Esophagus squamous epithelium (tissue), 5 donors: ENCODE data around the gene WDR1. TPM values are rescaled to one million over a fixed set of nuclear protein-coding genes. Genes with fewer than 3 reads are reported as not detected.
A peak's percentile ranks its signal among the peaks of the same experiment; 100 is the strongest.

Experiments used
- DNase-seq: peaks from one replicate; lab custom pipeline; 2025; lab: John Stamatoyannopoulos, UW
- H3K27ac ChIP-seq, 4 donors: fragments of 200-600 bp; sonication (generic); one replicate each; pipeline ENCODE4 v1.5.1; 2016 to 2019; ENCODE audit warnings: mild to moderate bottlenecking in 1 of 4
- H3K27me3 ChIP-seq, 4 donors: fragments of 200-600 bp; sonication (generic); 1 replicate in 3 of 4; 2 replicates in 1 of 4; pipeline versions ENCODE4 v1.5.1 to v1.6.0; 2017 to 2021; ENCODE audit warnings: antibody characterized with exemption in 1 of 4
- H3K36me3 ChIP-seq, 3 donors: fragments of 200-600 bp; sonication (generic); one replicate each; pipeline ENCODE4 v1.5.1; 2016 to 2019
- H3K4me1 ChIP-seq, 3 donors: fragments of 200-600 bp; sonication (generic); one replicate each; pipeline ENCODE4 v1.5.1; 2017 to 2019
- H3K4me3 ChIP-seq, 4 donors: fragments of 200-600 bp; sonication (generic); 1 replicate in 3 of 4; 2 replicates in 1 of 4; pipeline ENCODE4 v1.5.1; 2016 to 2019; ENCODE audit warnings: mild to moderate bottlenecking in 2 of 4, moderate library complexity in 1 of 4
- H3K9me3 ChIP-seq, 3 donors: fragments of 200-600 bp; sonication (generic); one replicate each; pipeline ENCODE4 v1.5.1; 2016 to 2019
- CTCF ChIP-seq, 6 experiments: fragments of 450-650 bp in 4 of 6; fragments of 200-600 bp in 2 of 6; sonication (generic) in 2 of 6; IDR thresholded peaks; one replicate each; pipeline ENCODE4 v1.5.1; 2016 to 2019; ENCODE audit warnings: antibody characterized with exemption in 6 of 6, mild to moderate bottlenecking in 4 of 6, moderate library complexity in 4 of 6
- POLR2A ChIP-seq, 4 donors: fragments of 450-650 bp; IDR thresholded peaks; one replicate each; pipeline ENCODE4 v1.6.1; 2017; ENCODE audit warnings: antibody characterized with exemption in 4 of 4, mild to moderate bottlenecking in 4 of 4, moderate library complexity in 3 of 4
- whole genome bisulfite sequencing, 2 donors: methylation state at CpG; one replicate each; pipeline ENCODE4 v1.1.5; 2018; 5-methylcytosine and 5-hydroxymethylcytosine counted together
- intact Hi-C: fragments of 100-400 bp; cut with DNase I; formaldehyde crosslinking; loops from one replicate; pipeline ENCODE4 v1.15.0; 2022
- total RNA-seq, 4 donors: library from RNA; depleted of rRNA; stranded (reverse); fragments of >200 nt; gene quantifications; one replicate each; pipeline ENCODE4 v1.1.0, GENCODE V29; 2016
- donor health status: DM: yes; HTN: yes; CAD: no.

Gene WDR1
- total RNA-seq, 4 donors from 2014 or later = 131 to 203 (median 171) TPM

GRCh38 chr4:10069075-10069642, 47.4 kb downstream of the WDR1 start:
- Histone ChIP-seq H3K9me3 (no peaks in the 10 kb centered on the region), H3K4me3 (no peak overlapping the region), H3K27ac (no peak overlapping the region), H3K36me3 (peaks cover 0 to 51% (median 0%) of the 10 kb centered on the region in 3 donors), H3K27me3 (no peaks in the 10 kb centered on the region), H3K4me1 (peaks cover 2% of the 10 kb centered on the region in 3 donors)
- no peak for DNase-seq
- 84 to 89% methylated on average over 9 to 12 of the region's 12 CpGs for WGBS, 2 donors
- intact Hi-C loops = no loop called here
- TF ChIP-seq POLR2A (IDR thresholded peaks at IDR 0.05) = no peak
- TF ChIP-seq CTCF (IDR thresholded peaks at IDR 0.05) = no peak

GRCh38 chr4:10066670-10067651, 49.6 kb downstream of the WDR1 start:
- peaks cover 13 to 24% (median 19%) of the 10 kb centered on the region in 3 donors for H3K4me1 ChIP-seq
- H3K4me3 ChIP-seq = no peak overlapping the region
- H3K27me3 ChIP-seq = no peaks in the 10 kb centered on the region
- H3K36me3 ChIP-seq = peaks cover 0 to 31% (median 0%) of the 10 kb centered on the region in 3 donors
- H3K27ac ChIP-seq = no peak overlapping the region
- no peaks in the 10 kb centered on the region for H3K9me3 ChIP-seq
- DNase-seq = no peak
- intact Hi-C loops = no loop called here
- TF ChIP-seq POLR2A (IDR thresholded peaks at IDR 0.05) = no peak
- TF ChIP-seq CTCF (IDR thresholded peaks at IDR 0.05) = no peak
- WGBS, 2 donors = 87 to 88% methylated on average over 12 to 15 of the region's 15 CpGs

GRCh38 chr4:10066206-10066605, 50.4 kb downstream of the WDR1 start:
- DNase-seq = no peak
- Histone ChIP-seq H3K36me3 (peaks cover 0 to 31% (median 0%) of the 10 kb centered on the region in 3 donors), H3K27ac (no peak overlapping the region)

GRCh38 chr4:10063544-10064300, 52.9 kb downstream of the WDR1 start:
- no peaks in the 10 kb centered on the region for H3K9me3 ChIP-seq
- WGBS, 2 donors = 23 to 80% methylated on average over 3 to 6 of the region's 9 CpGs
- H3K4me3 ChIP-seq = no peak overlapping the region
- peak overlapping the region; percentile 33 to 65 (median 53) for H3K27ac ChIP-seq
- H3K27me3 ChIP-seq = no peaks in the 10 kb centered on the region
- H3K36me3 ChIP-seq = peaks cover 0 to 24% (median 0%) of the 10 kb centered on the region in 3 donors
- H3K4me1 ChIP-seq = peaks cover 13 to 40% (median 19%) of the 10 kb centered on the region in 3 donors
- peak; percentile 38 to 89 (median 76) for TF ChIP-seq CTCF (IDR thresholded peaks at IDR 0.05)
- TF ChIP-seq POLR2A (IDR thresholded peaks at IDR 0.05) = no peak
- intact Hi-C loops = no loop called here
- DNase-seq = no peak

More at GRCh38 chr4:10066206-10066605, 50.4 kb downstream of the WDR1 start:
- H3K27me3 ChIP-seq = no peaks in the 10 kb centered on the region
- WGBS, 2 donors = 45 to 59% methylated on average over 2 of the region's 2 CpGs
- TF ChIP-seq CTCF (IDR thresholded peaks at IDR 0.05) (no peak), POLR2A (IDR thresholded peaks at IDR 0.05) (no peak)
- peaks cover 13 to 32% (median 19%) of the 10 kb centered on the region in 3 donors for H3K4me1 ChIP-seq
- H3K4me3 ChIP-seq = no peak overlapping the region
- intact Hi-C loops = no loop called here
- no peaks in the 10 kb centered on the region for H3K9me3 ChIP-seq
